Endothelial cell of umbilical vein (primary cell): ENCODE data around the gene MAP3K14. TPM values are rescaled to one million over a fixed set of nuclear protein-coding genes. Genes with fewer than 3 reads are reported as not detected.

Experiments
- BruUV-seq: library from RNA; stranded (reverse); fragments of 400-500 nt; replicated peaks from 2 replicates; lab custom pipeline; 2021; lab: Mats Ljungman, UMichigan
- CTCF ChIA-PET: fragments of 300-600, 350-600 bp; sonication (Branson Sonifier 250); formaldehyde crosslinking; loops from one replicate; lab custom pipeline; 2021; ENCODE audit warnings: antibody characterized with exemption, inconsistent platforms; lab: Charles Lee
- POLR2A ChIA-PET: fragments of 300-600, 350-600 bp; sonication (Branson Sonifier 250); formaldehyde crosslinking; loops from one replicate; lab custom pipeline; 2021; ENCODE audit warnings: antibody characterized with exemption, inconsistent platforms; lab: Charles Lee
- DNase-seq: peaks from one replicate; pipeline ENCODE4 v3.0.0-alpha.2; 2011; ENCODE audit warnings: low read depth, low spot score
- FAIRE-seq: peaks from 2 replicates; lab custom pipeline; 2011; peaks lifted over from hg19 to GRCh38; lab: Jason Lieb, UNC
- H2AFZ ChIP-seq: 2 replicates; pipeline ENCODE4 v1.6.0; 2012; ENCODE audit warnings: low read depth, low read length, control low read depth, inconsistent platforms
- H3K27ac ChIP-seq: 2 replicates; pipeline ENCODE4 v1.5.1; 2011; ENCODE audit warnings: low read depth, mild to moderate bottlenecking, control low read depth, low read length, moderate library complexity; ENCODE audit not compliant: insufficient read depth
- H3K27me3 ChIP-seq, 2 experiments: 2 replicates each; pipeline versions ENCODE4 v1.6.0 to v1.6.1; 2011; ENCODE audit warnings: low read length in 2 of 2, mixed read lengths in 1 of 2; ENCODE audit not compliant: control insufficient read depth in 2 of 2, insufficient read depth in 2 of 2
- H3K36me3 ChIP-seq, 2 experiments: 2 replicates in 1 of 2; 3 replicates in 1 of 2; pipeline ENCODE4 v1.5.1; 2011; ENCODE audit warnings: low read length in 2 of 2, mild to moderate bottlenecking in 1 of 2, moderate library complexity in 1 of 2; ENCODE audit not compliant: control insufficient read depth in 2 of 2, insufficient read depth in 2 of 2; ENCODE audit errors: extremely low read depth in 1 of 2
- H3K4me1 ChIP-seq: 3 replicates; pipeline ENCODE4 v1.5.1; 2011; ENCODE audit warnings: mild to moderate bottlenecking, low read length; ENCODE audit not compliant: control insufficient read depth, insufficient read depth; ENCODE audit errors: extremely low read depth
- H3K4me2 ChIP-seq: 2 replicates; pipeline ENCODE4 v1.6.1; 2011; ENCODE audit warnings: low read length, control low read depth, mixed read lengths; ENCODE audit not compliant: insufficient read depth
- H3K4me3 ChIP-seq, 3 experiments: fragments of 200-600 bp in 1 of 3; sonication (generic), shearing (Covaris generic) in 1 of 3; replicated peaks in 1 of 3; 2 replicates each; pipeline ENCODE4 v1.5.1; 2011 to 2016; ENCODE audit warnings: control low read depth in 3 of 3, low read length in 3 of 3, mild to moderate bottlenecking in 2 of 3, inconsistent platforms in 1 of 3, low read depth in 1 of 3, moderate library complexity in 1 of 3; ENCODE audit not compliant: insufficient read depth in 1 of 3
- H3K79me2 ChIP-seq: 2 replicates; pipeline ENCODE4 v1.6.0; 2012; ENCODE audit warnings: low read length, inconsistent platforms; ENCODE audit not compliant: control insufficient read depth, insufficient read depth
- H3K9ac ChIP-seq: replicated peaks from 2 replicates; pipeline ENCODE3; 2011; ENCODE audit warnings: low read length, control low read depth; ENCODE audit not compliant: insufficient read depth; ENCODE audit errors: extremely low read depth
- H3K9me1 ChIP-seq: replicated peaks from 3 replicates; pipeline ENCODE4 v1.6.0; 2011; ENCODE audit warnings: mild to moderate bottlenecking, low read length; ENCODE audit not compliant: control insufficient read depth, insufficient read depth; ENCODE audit errors: extremely low read depth
- H3K9me3 ChIP-seq: replicated peaks from 2 replicates; pipeline ENCODE4 v1.5.1; 2012; ENCODE audit warnings: low read length, inconsistent platforms; ENCODE audit not compliant: control insufficient read depth, insufficient read depth
- H4K20me1 ChIP-seq: replicated peaks from 2 replicates; pipeline ENCODE3; 2011; ENCODE audit warnings: mild to moderate bottlenecking, low read length; ENCODE audit not compliant: control insufficient read depth, insufficient read depth; ENCODE audit errors: extremely low read depth
- EZH2 ChIP-seq: IDR thresholded peaks from 2 replicates; pipeline ENCODE4 v1.6.1; 2012; ENCODE audit warnings: borderline replicate concordance, low read depth, mild to moderate bottlenecking, moderate library complexity, low read length, inconsistent platforms; ENCODE audit not compliant: severe bottlenecking
- FOS ChIP-seq: IDR thresholded peaks from 2 replicates; pipeline ENCODE4 v1.6.1; 2011; ENCODE audit warnings: mild to moderate bottlenecking, low read length, moderate library complexity, borderline replicate concordance; ENCODE audit not compliant: insufficient read depth
- GATA2 ChIP-seq: IDR thresholded peaks from 2 replicates; pipeline ENCODE4 v1.7.0; 2011; ENCODE audit warnings: low read depth, mild to moderate bottlenecking, moderate library complexity, mixed read lengths, low read length; ENCODE audit not compliant: insufficient read length, insufficient read depth
- JUN ChIP-seq: IDR thresholded peaks from 2 replicates; pipeline ENCODE4 v1.6.1; 2011; ENCODE audit warnings: borderline replicate concordance, low read depth; ENCODE audit not compliant: insufficient read length, insufficient read depth
- MYC ChIP-seq: IDR thresholded peaks from one replicate; pipeline ENCODE4 v1.6.1; 2011; ENCODE audit warnings: mild to moderate bottlenecking, low read depth, low read length
- POLR2A ChIP-seq: IDR thresholded peaks from 2 replicates; pipeline ENCODE4 v1.6.1; 2012; ENCODE audit warnings: low read depth, mild to moderate bottlenecking, control low read depth, low read length
- POLR2AphosphoS5 ChIP-seq: IDR thresholded peaks from 2 replicates; pipeline ENCODE4 v1.6.1; 2012; ENCODE audit warnings: low read depth, mild to moderate bottlenecking, control low read depth, low read length, moderate library complexity; ENCODE audit not compliant: insufficient read depth
- dilution Hi-C: fragments of 300-500 bp; cut with MboI; formaldehyde crosslinking; loops from one replicate; pipeline ENCODE4 v1.15.0; 2019; ENCODE audit warnings: low sequenced_read_pairs; ENCODE audit not compliant: extremely low pct_ligation_motif_present
- intact Hi-C: fragments of 100-400 bp; cut with micrococcal nuclease; formaldehyde crosslinking; loops from one replicate; pipeline ENCODE4 v1.10.0; 2022
- polyA plus RNA-seq, 4 experiments: library from polyadenylated mRNA; depleted of rRNA in 3 of 4; stranded (reverse) in 3 of 4; unstranded in 1 of 4; fragments of >200 nt; gene quantifications; 2 replicates each; pipeline versions ENCODE4 v1.2.1 to v1.2.3, GENCODE V29; 2011 to 2012; ENCODE audit warnings: missing spikeins in 1 of 4
- total RNA-seq: library from RNA; stranded (reverse); gene quantifications from 2 replicates; pipeline ENCODE4 v1.2.3, GENCODE V29; 2021
- TF ChIP-seq, protein P1 (sequence below): IDR thresholded peaks from 2 replicates; pipeline ENCODE4 v1.6.1; 2011; ENCODE audit not compliant: insufficient read depth, insufficient read length
- TF ChIP-seq, protein P2 (sequence below), 2 donors: IDR thresholded peaks; 1 replicate in 1 of 2; 2 replicates in 1 of 2; pipeline ENCODE4 v1.5.1; 2011; ENCODE audit warnings: low read length in 2 of 2, mild to moderate bottlenecking in 2 of 2, moderate library complexity in 2 of 2, control low read depth in 1 of 2, inconsistent platforms in 1 of 2, low read depth in 1 of 2; ENCODE audit not compliant: insufficient read depth in 1 of 2; ENCODE audit errors: extremely low read depth in 1 of 2

Gene MAP3K14
- total and polyA plus RNA-seq, 2 donors (not counting 3 experiments of a cell fraction or from before 2014, with no cell fraction given), result 5.4 to 9.8 TPM

DNA sequence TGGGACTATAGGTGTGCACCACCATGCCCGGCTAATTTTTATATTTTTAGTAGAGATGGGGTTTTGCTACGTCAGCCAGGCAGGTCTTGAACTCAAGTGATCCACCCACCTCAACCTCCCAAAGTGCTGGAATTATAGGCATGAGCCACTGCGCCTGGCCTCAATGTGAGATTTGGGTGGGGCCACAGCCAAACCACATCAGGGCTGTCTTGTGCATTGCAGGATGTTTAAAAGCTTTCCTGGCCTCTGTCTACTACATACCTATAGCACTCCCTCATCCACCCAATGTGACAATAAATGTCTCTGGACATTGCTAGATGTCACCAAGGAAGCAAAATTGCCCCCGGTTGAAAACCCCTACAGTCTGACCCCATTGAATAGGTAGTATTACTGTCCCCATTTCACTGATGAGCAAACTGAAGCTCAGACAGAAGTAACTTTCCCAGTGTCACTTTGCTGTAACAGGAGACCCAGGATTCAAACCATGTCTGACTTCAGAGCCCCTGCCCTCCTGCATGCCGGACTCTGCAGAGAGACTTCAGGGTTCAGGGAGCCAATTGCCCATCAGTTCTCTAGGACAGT lies 3.6 kb upstream of the MAP3K14 start:
- ChIA-PET POLR2A (no interaction called here), CTCF (interaction anchor here (1.1 to 2.2 kb wide), 5 partner anchors 18 to 43 kb away, joined by 3 to 11 read pairs (median 4); no protein-coding TSS in a partner anchor)
- no peak for TF ChIP-seq JUN
- TF ChIP-seq EZH2, result no peak
- TF ChIP-seq, protein P1, sequence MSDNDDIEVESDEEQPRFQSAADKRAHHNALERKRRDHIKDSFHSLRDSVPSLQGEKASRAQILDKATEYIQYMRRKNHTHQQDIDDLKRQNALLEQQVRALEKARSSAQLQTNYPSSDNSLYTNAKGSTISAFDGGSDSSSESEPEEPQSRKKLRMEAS, result no peak
- TF ChIP-seq POLR2A, result no peak
- no peak for TF ChIP-seq GATA2
- TF ChIP-seq MYC, result no peak
- no peak for TF ChIP-seq POLR2AphosphoS5
- TF ChIP-seq, protein P2, sequence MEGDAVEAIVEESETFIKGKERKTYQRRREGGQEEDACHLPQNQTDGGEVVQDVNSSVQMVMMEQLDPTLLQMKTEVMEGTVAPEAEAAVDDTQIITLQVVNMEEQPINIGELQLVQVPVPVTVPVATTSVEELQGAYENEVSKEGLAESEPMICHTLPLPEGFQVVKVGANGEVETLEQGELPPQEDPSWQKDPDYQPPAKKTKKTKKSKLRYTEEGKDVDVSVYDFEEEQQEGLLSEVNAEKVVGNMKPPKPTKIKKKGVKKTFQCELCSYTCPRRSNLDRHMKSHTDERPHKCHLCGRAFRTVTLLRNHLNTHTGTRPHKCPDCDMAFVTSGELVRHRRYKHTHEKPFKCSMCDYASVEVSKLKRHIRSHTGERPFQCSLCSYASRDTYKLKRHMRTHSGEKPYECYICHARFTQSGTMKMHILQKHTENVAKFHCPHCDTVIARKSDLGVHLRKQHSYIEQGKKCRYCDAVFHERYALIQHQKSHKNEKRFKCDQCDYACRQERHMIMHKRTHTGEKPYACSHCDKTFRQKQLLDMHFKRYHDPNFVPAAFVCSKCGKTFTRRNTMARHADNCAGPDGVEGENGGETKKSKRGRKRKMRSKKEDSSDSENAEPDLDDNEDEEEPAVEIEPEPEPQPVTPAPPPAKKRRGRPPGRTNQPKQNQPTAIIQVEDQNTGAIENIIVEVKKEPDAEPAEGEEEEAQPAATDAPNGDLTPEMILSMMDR (IDR thresholded peaks at IDR 0.05; ENCODE audit: extremely low read depth in 1 of 2, insufficient read depth in 1 of 2, low read depth in 1 of 2, low read length in 2 of 2), result no peak
- no peak for TF ChIP-seq FOS
- Histone ChIP-seq H3K4me2 (no peak overlapping the region), H3K9me1 (no peaks in the 10 kb centered on the region), H3K36me3 (no peaks in the 10 kb centered on the region), H3K9me3 (no peaks in the 10 kb centered on the region), H3K27ac (peak overlapping the region; percentile 20), H3K4me3 (no peak overlapping the region), H2AFZ (no peak overlapping the region), H3K79me2 (peaks cover 10% of the 10 kb centered on the region), H3K9ac (no peak overlapping the region), H3K27me3 (no peaks in the 10 kb centered on the region), H3K4me1 (peaks cover 29% of the 10 kb centered on the region), H4K20me1 (no peaks in the 10 kb centered on the region)
- FAIRE-seq, result no peak
- no TSS peak for BruUV-seq
- dilution Hi-C loops (no loop called here), intact Hi-C loops (no loop called here)
- no peak for DNase-seq
